ENCODE measurements around the gene FAHD2A.
A peak's percentile ranks its signal among the peaks of the same experiment; 100 is the strongest.

The FAHD2A gene

GRCh38 chr2:95387358-95387757 is 15.2 kb upstream of the FAHD2A start:
- peaks cover 14% of the 10 kb centered on the region for H3K27me3 Mint-ChIP-seq (ENCODE audit: low read depth, poor library complexity)

GRCh38 chr2:95388091-95388692 is 14.3 kb upstream of the FAHD2A start:
- H3K9me3 Mint-ChIP-seq, result peaks cover 4% of the 10 kb centered on the region
- TF ChIP-seq CTCF (IDR thresholded peaks at IDR 0.05), result no peak
- DNase-seq, result no peak
- peaks cover 14% of the 10 kb centered on the region for H3K27me3 Mint-ChIP-seq (ENCODE audit: low read depth, poor library complexity)
- H3K36me3 Mint-ChIP-seq (ENCODE audit: low read depth), result no peaks in the 10 kb centered on the region
- no peak overlapping the region for H3K27ac Mint-ChIP-seq
- no peak overlapping the region for H3K4me3 Mint-ChIP-seq
- no peaks in the 10 kb centered on the region for H3K4me1 Mint-ChIP-seq

More at GRCh38 chr2:95387358-95387757, 15.2 kb upstream of the FAHD2A start:
- no peaks in the 10 kb centered on the region for H3K36me3 Mint-ChIP-seq (ENCODE audit: low read depth)
- DNase-seq, result no peak
- no peaks in the 10 kb centered on the region for H3K4me1 Mint-ChIP-seq
- peaks cover 4% of the 10 kb centered on the region for H3K9me3 Mint-ChIP-seq
- no peak for TF ChIP-seq CTCF (IDR thresholded peaks at IDR 0.05)
- no peak overlapping the region for H3K4me3 Mint-ChIP-seq
- no peak overlapping the region for H3K27ac Mint-ChIP-seq

- peaks cover 4% of the 10 kb centered on the region for H3K9me3 Mint-ChIP-seq
- H3K36me3 Mint-ChIP-seq (ENCODE audit: low read depth), result no peaks in the 10 kb centered on the region
- no peak overlapping the region for H3K4me3 Mint-ChIP-seq
- TF ChIP-seq CTCF (IDR thresholded peaks at IDR 0.05), result no peak
- no peak for DNase-seq
- no peaks in the 10 kb centered on the region for H3K4me1 Mint-ChIP-seq
- H3K27ac Mint-ChIP-seq, result no peak overlapping the region
- peaks cover 14% of the 10 kb centered on the region for H3K27me3 Mint-ChIP-seq (ENCODE audit: low read depth, poor library complexity)
Measured at GRCh38 chr2:95388856-95389244, 13.7 kb upstream of the FAHD2A start.

- no peak overlapping the region for H3K27ac Mint-ChIP-seq
- peaks cover 20% of the 10 kb centered on the region for H3K27me3 Mint-ChIP-seq (ENCODE audit: low read depth, poor library complexity)
- no peaks in the 10 kb centered on the region for H3K36me3 Mint-ChIP-seq (ENCODE audit: low read depth)
- H3K9me3 Mint-ChIP-seq, result peaks cover 10% of the 10 kb centered on the region
- peak; percentile 77 for DNase-seq
- no peak overlapping the region for H3K4me3 Mint-ChIP-seq
- no peaks in the 10 kb centered on the region for H3K4me1 Mint-ChIP-seq
- TF ChIP-seq CTCF (IDR thresholded peaks at IDR 0.05), result peak; percentile 90
Measured at GRCh38 chr2:95389245-95390119, 13.0 kb upstream of the FAHD2A start.

- Mint-ChIP-seq H3K9me3 (peaks cover 10% of the 10 kb centered on the region), H3K4me1 (no peaks in the 10 kb centered on the region), H3K4me3 (no peak overlapping the region), H3K27me3 (ENCODE audit: low read depth, poor library complexity) (peaks cover 26% of the 10 kb centered on the region), H3K27ac (no peak overlapping the region), H3K36me3 (ENCODE audit: low read depth) (no peaks in the 10 kb centered on the region)
- TF ChIP-seq CTCF (IDR thresholded peaks at IDR 0.05), result no peak
- DNase-seq, result no peak
Measured at GRCh38 chr2:95390272-95390880, 12.1 kb upstream of the FAHD2A start.

Data from nephron progenitor cell (in vitro differentiated cells).